H54 (cell line): ENCODE measurements around the gene HSPA1A.

Experiments
- DNase-seq: peaks from one replicate; pipeline ENCODE4 v3.0.0; 2011; ENCODE audit warnings: low spot score, mixed read lengths; ENCODE audit not compliant: insufficient read length
- FAIRE-seq: peaks from 3 replicates; lab custom pipeline; 2011; peaks lifted over from hg19 to GRCh38; lab: Jason Lieb, UNC
- POLR2A ChIP-seq: IDR thresholded peaks from 2 replicates; pipeline ENCODE4 v1.6.1; 2011; ENCODE audit warnings: low read depth, mild to moderate bottlenecking, low read length

HSPA1A gene

GRCh38 chr6:31815025-31815838 lies at the start of gene HSPA1A, which contains the start of gene HSPA1L:
TSS of gene HSPA1A (plus strand) at chr6:31815543. CDS start at chr6:31815757, 214 bp downstream.
TSS of gene HSPA1L (minus strand) at chr6:31815283. CDS start at chr6:31811972, 3,311 bp downstream.
- no peak for FAIRE-seq
- DNase-seq, result no peak
- TF ChIP-seq POLR2A, result peak; percentile 97

GRCh38 chr6:31765559-31765909 lies 49.8 kb upstream of the HSPA1A start:
- no peak for DNase-seq
- FAIRE-seq, result no peak
- TF ChIP-seq POLR2A, result no peak

- FAIRE-seq, result no peak
- no peak for DNase-seq
- TF ChIP-seq POLR2A, result no peak
These were observed 49.2 kb upstream of the HSPA1A start for GRCh38 chr6:31765910-31766794.

GRCh38 chr6:31767096-31767645 lies 48.2 kb upstream of the HSPA1A start:
- FAIRE-seq (no peak), DNase-seq (no peak)
- no peak for TF ChIP-seq POLR2A

- TF ChIP-seq POLR2A, result no peak
- DNase-seq, result no peak
- FAIRE-seq, result no peak
These were observed 46.7 kb upstream of the HSPA1A start for GRCh38 chr6:31768363-31769257.

GRCh38 chr6:31769684-31770371 lies 45.5 kb upstream of the HSPA1A start:
- no peak for TF ChIP-seq POLR2A
- FAIRE-seq (peak; percentile 48), DNase-seq (peak; percentile 87)

GRCh38 chr6:31770860-31771259 lies 44.5 kb upstream of the HSPA1A start:
- no peak for FAIRE-seq
- no peak for DNase-seq
- no peak for TF ChIP-seq POLR2A

- no peak for DNase-seq
- FAIRE-seq, result no peak
- TF ChIP-seq POLR2A, result no peak
These were observed 43.4 kb upstream of the HSPA1A start for GRCh38 chr6:31771992-31772358.

- FAIRE-seq (no peak), DNase-seq (no peak)
- TF ChIP-seq POLR2A, result no peak
These were observed 40.2 kb upstream of the HSPA1A start for GRCh38 chr6:31775184-31775583.

- TF ChIP-seq POLR2A, result no peak
- DNase-seq, result no peak
- no peak for FAIRE-seq
These were observed 39.5 kb upstream of the HSPA1A start for GRCh38 chr6:31775633-31776484.

GRCh38 chr6:31776485-31776988 lies 38.8 kb upstream of the HSPA1A start:
- TF ChIP-seq POLR2A, result no peak
- DNase-seq (no peak), FAIRE-seq (no peak)
